Stomach (tissue), 9 donors: ENCODE data around the gene CFAP107. TPM values are rescaled to one million over a fixed set of nuclear protein-coding genes. Genes with fewer than 3 reads are reported as not detected.

Source experiments
- DNase-seq, 2 donors: peaks; one replicate each; pipeline versions ENCODE4 v3.0.0 to v3.0.0-alpha.2; 2013 to 2019
- H3K27ac ChIP-seq, 5 donors: fragments of 200-600 bp in 4 of 5; sonication (generic) in 4 of 5; one replicate each; pipeline ENCODE4 v1.5.1; 2013 to 2019; ENCODE audit warnings: mild to moderate bottlenecking in 1 of 5, moderate library complexity in 1 of 5
- H3K27me3 ChIP-seq, 3 donors: fragments of 200-600 bp; sonication (generic); one replicate each; pipeline ENCODE4 v1.5.1; 2017 to 2019; ENCODE audit warnings: mixed run types in 1 of 3
- H3K36me3 ChIP-seq, 4 donors: fragments of 200-600 bp; sonication (generic); 1 replicate in 3 of 4; 2 replicates in 1 of 4; pipeline ENCODE4 v1.5.1; 2016 to 2019
- H3K4me1 ChIP-seq, 4 donors: fragments of 200-600 bp; sonication (generic); one replicate each; pipeline ENCODE4 v1.5.1; 2016 to 2019
- H3K4me3 ChIP-seq, 4 donors: fragments of 200-600 bp; sonication (generic) in 3 of 4; one replicate each; pipeline ENCODE4 v1.5.1; 2016 to 2019; ENCODE audit warnings: mild to moderate bottlenecking in 1 of 4
- H3K9me3 ChIP-seq, 4 donors: fragments of 200-600 bp; sonication (generic); one replicate each; pipeline ENCODE4 v1.5.1; 2016 to 2019
- EP300 ChIP-seq: sonication (generic); formaldehyde crosslinking; IDR thresholded peaks from one replicate; pipeline ENCODE4 v1.6.1; 2017; ENCODE audit warnings: antibody characterized with exemption
- POLR2A ChIP-seq, 4 donors: fragments of 450-650 bp; IDR thresholded peaks; one replicate each; pipeline ENCODE4 v1.6.1; 2016; ENCODE audit warnings: antibody characterized with exemption in 4 of 4, control low read depth in 2 of 4, mild to moderate bottlenecking in 1 of 4, moderate library complexity in 1 of 4
- POLR2AphosphoS5 ChIP-seq, 3 donors: sonication (generic); formaldehyde crosslinking; IDR thresholded peaks; one replicate each; pipeline ENCODE4 v1.6.1; 2016; ENCODE audit warnings: antibody characterized with exemption in 3 of 3
- WGBS, 5 donors: extraction: QIAGEN DNeasy Blood & Tissue Kit in 3 of 5; methylation state at CpG; one replicate each; pipeline versions ENCODE4 v1.1.5 to v1.1.7; 2013 to 2018; 5-methylcytosine and 5-hydroxymethylcytosine counted together
- intact Hi-C: fragments of 100-400 bp; cut with DNase I; formaldehyde crosslinking; loops from one replicate; pipeline ENCODE4 v1.15.1; 2023; ENCODE audit warnings: low total_unique reads
- polyA plus RNA-seq, 3 donors: library from polyadenylated mRNA; stranded (reverse); fragments of 200-250 nt; gene quantifications; one replicate each; pipeline ENCODE4 v1.2.3, GENCODE V29; 2013
- total RNA-seq, 5 donors: library from RNA; depleted of rRNA; stranded (reverse); fragments of >200 nt; gene quantifications; one replicate each; pipeline versions ENCODE4 v1.1.0 to v1.2.3, GENCODE V29; 2014 to 2016
- TF ChIP-seq, protein P1 (sequence below), 7 experiments: fragments of 450-650 bp in 4 of 7; fragments of 200-600 bp in 3 of 7; sonication (generic) in 3 of 7; IDR thresholded peaks; one replicate each; pipeline ENCODE4 v1.5.1; 2016 to 2019; ENCODE audit warnings: antibody characterized with exemption in 7 of 7, control low read depth in 2 of 7, mild to moderate bottlenecking in 1 of 7
- donor health status: healthy with polysubstance abuse.
- donor health status: Bipolar disorder and iron deficiency.
- donor health status: healthy.

CFAP107 gene
- total and polyA plus RNA-seq, 8 donors = not detected

DNA sequence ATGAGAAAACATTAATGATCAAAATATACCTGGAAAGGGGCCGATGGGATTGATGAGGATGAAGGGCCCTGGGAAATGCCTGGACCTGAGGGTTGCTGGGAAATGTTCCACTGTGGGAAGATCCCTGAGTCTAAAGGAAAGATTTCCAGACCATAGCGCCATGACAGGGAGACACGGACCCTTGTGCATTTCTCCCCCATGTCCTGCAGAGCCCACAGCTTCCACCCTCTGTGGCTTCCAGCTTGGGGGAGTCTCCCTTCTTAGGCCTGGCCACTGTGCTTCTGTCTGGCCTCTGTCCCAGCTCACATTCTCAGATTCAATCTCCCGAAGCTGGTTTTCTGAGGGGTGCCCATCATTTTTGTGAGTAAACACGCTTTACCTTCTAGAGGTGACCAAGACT is 26.5 kb downstream of the CFAP107 start:
- peaks cover 0 to 35% (median 5%) of the 10 kb centered on the region in 3 donors for H3K27me3 ChIP-seq
- 76 to 89% (median 88%) methylated on average over 4 to 5 of the region's 5 CpGs for WGBS, 5 donors
- no peak for DNase-seq
- TF ChIP-seq POLR2AphosphoS5 (IDR thresholded peaks at IDR 0.05) (no peak), POLR2A (IDR thresholded peaks at IDR 0.05) (no peak)
- TF ChIP-seq, protein P1, sequence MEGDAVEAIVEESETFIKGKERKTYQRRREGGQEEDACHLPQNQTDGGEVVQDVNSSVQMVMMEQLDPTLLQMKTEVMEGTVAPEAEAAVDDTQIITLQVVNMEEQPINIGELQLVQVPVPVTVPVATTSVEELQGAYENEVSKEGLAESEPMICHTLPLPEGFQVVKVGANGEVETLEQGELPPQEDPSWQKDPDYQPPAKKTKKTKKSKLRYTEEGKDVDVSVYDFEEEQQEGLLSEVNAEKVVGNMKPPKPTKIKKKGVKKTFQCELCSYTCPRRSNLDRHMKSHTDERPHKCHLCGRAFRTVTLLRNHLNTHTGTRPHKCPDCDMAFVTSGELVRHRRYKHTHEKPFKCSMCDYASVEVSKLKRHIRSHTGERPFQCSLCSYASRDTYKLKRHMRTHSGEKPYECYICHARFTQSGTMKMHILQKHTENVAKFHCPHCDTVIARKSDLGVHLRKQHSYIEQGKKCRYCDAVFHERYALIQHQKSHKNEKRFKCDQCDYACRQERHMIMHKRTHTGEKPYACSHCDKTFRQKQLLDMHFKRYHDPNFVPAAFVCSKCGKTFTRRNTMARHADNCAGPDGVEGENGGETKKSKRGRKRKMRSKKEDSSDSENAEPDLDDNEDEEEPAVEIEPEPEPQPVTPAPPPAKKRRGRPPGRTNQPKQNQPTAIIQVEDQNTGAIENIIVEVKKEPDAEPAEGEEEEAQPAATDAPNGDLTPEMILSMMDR (IDR thresholded peaks at IDR 0.05) = no peak
- H3K36me3 ChIP-seq = no peaks in the 10 kb centered on the region
- H3K4me3 ChIP-seq = no peak overlapping the region
- H3K4me1 ChIP-seq = no peaks in the 10 kb centered on the region
- no peaks in the 10 kb centered on the region for H3K9me3 ChIP-seq
- no peak overlapping the region for H3K27ac ChIP-seq
- intact Hi-C loops = no loop called here

DNA sequence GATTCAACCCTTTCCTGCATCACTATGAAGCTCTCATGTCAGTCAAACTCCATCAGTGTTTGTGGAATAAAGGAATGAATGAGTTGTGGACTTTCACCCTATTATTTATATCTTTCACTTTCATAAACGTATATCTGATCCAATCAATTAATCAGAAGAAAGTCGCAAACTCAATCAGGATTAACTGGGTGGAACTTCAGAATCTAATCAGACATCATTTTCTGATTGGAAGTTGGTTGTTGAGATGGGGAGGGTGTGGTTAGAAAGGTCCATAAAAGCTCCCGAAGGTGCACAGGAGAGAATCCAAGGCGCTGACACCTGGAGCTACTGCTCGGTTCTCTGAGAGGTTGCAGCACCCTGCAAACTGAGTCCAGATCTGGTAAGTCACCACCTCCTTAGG is 27.4 kb downstream of the CFAP107 start, which contains the start of gene PRAMEF12:
PRAMEF12 (plus strand) TSS at position 301 of the 400 bp plus-strand sequence. CDS start 1,130 bp downstream, outside the sequence.
- H3K4me3 ChIP-seq = no peak within 1 kb of the TSS
- no peaks in the 10 kb centered on the region for H3K9me3 ChIP-seq
- WGBS, 5 donors = 78 to 83% (median 80%) methylated on average over 5 of the region's 5 CpGs
- H3K4me1 ChIP-seq = no peaks in the 10 kb centered on the region
- H3K36me3 ChIP-seq = no peaks in the 10 kb centered on the region
- H3K27me3 ChIP-seq = peaks cover 0 to 30% (median 5%) of the 10 kb centered on the region in 3 donors
- intact Hi-C loops = no loop called here
- no peak for DNase-seq
- TF ChIP-seq POLR2AphosphoS5 (IDR thresholded peaks at IDR 0.05) = no peak
- TF ChIP-seq, protein P1 (IDR thresholded peaks at IDR 0.05) = no peak
- TF ChIP-seq POLR2A (IDR thresholded peaks at IDR 0.05) = no peak
- no peak for TF ChIP-seq EP300
- no peak within 1 kb of the TSS for H3K27ac ChIP-seq

DNA sequence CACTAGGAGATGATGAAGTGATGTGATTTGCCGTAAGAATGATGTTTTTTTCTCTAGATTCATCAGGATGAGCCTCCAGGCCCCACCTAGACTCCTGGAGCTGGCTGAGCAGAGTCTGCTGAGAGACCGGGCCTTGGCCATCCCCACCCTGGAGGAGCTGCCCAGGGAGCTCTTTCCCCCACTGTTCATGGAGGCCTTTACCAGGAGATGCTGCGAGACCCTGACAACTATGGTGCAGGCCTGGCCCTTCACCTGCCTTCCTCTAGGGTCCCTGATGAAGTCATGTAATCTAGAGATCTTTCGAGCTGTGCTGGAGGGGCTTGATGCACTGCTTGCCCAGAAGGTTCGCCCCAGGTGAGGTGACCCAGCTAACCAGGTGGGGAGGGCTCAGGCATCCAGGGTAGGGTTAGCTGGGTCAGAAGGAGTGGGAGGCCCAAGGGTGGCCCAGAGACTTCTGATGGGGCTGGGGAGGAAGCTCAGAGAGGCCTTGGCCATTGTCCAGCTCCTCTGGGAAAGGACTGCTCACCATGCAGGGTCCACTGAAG is 28.9 kb downstream of the CFAP107 start:
- H3K4me3 ChIP-seq = no peak overlapping the region
- intact Hi-C loops = no loop called here
- H3K4me1 ChIP-seq = no peaks in the 10 kb centered on the region
- TF ChIP-seq, protein P1 (IDR thresholded peaks at IDR 0.05) = no peak
- no peak for TF ChIP-seq POLR2A (IDR thresholded peaks at IDR 0.05)
- TF ChIP-seq EP300 = no peak
- no peaks in the 10 kb centered on the region for H3K9me3 ChIP-seq
- DNase-seq = no peak
- H3K27me3 ChIP-seq = peaks cover 0 to 17% (median 3%) of the 10 kb centered on the region in 3 donors
- H3K36me3 ChIP-seq = no peaks in the 10 kb centered on the region
- no peak overlapping the region for H3K27ac ChIP-seq
- WGBS, 5 donors = 69 to 86% (median 78%) methylated on average over 3 to 5 of the region's 5 CpGs

DNA sequence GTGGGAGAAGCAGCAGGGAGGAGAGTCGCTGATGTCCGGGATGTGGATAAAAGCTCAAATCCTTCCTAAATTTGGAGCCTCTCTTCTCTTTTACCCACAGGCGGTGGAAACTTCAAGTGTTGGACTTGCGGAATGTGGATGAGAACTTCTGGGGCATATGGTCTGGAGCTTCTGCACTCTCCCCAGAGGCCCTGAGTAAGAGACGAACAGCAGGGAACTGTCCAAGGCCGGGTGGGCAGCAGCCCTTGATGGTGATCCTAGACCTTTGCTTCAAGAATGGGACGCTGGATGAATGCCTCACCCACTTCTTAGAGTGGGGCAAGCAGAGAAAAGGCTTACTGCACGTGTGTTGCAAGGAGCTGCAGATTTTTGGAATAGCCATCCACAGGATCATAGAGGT is 29.4 kb downstream of the CFAP107 start:
- peaks cover 0 to 11% (median 0%) of the 10 kb centered on the region in 3 donors for H3K27me3 ChIP-seq
- DNase-seq = no peak
- no peaks in the 10 kb centered on the region for H3K36me3 ChIP-seq
- no peak overlapping the region for H3K4me3 ChIP-seq
- H3K4me1 ChIP-seq = no peaks in the 10 kb centered on the region
- no peaks in the 10 kb centered on the region for H3K9me3 ChIP-seq
- no peak overlapping the region for H3K27ac ChIP-seq
- 69 to 80% (median 77%) methylated on average over 8 of the region's 8 CpGs for WGBS, 5 donors
- TF ChIP-seq POLR2A (IDR thresholded peaks at IDR 0.05) (no peak), EP300 (no peak), POLR2AphosphoS5 (IDR thresholded peaks at IDR 0.05) (no peak)
- TF ChIP-seq, protein P1 (IDR thresholded peaks at IDR 0.05) = no peak
- intact Hi-C loops = no loop called here
